Cardiac muscle cell (in vitro differentiated cells and primary cell): Measurements from ENCODE around the gene ELFN1. TPM values are rescaled to one million over a fixed set of nuclear protein-coding genes. Genes with fewer than 3 reads are reported as not detected.

Experiments
- DNase-seq, 2 donors: peaks; one replicate each; pipeline versions ENCODE4 v3.0.0 to v3.0.0-alpha.2; 2010 to 2017; ENCODE audit warnings: low read depth in 1 of 2, low spot score in 1 of 2
- H3K27ac ChIP-seq: fragments of 200-600 bp; sonication (generic); 2 replicates; pipeline ENCODE4 v1.5.1; 2016
- H3K27me3 ChIP-seq: fragments of 200-600 bp; sonication (generic); 2 replicates; pipeline ENCODE4 v1.6.0; 2016; ENCODE audit warnings: control low read depth
- H3K36me3 ChIP-seq: fragments of 200-600 bp; sonication (generic); 2 replicates; pipeline ENCODE4 v1.5.1; 2016; ENCODE audit warnings: control low read depth
- H3K4me1 ChIP-seq: fragments of 200-600 bp; sonication (generic); 2 replicates; pipeline ENCODE4 v1.8.1; 2017; ENCODE audit warnings: low read depth, mild to moderate bottlenecking, mixed run types
- H3K4me3 ChIP-seq: fragments of 200-600 bp; sonication (generic); 2 replicates; pipeline ENCODE4 v1.5.1; 2016; ENCODE audit warnings: mild to moderate bottlenecking
- H3K9me3 ChIP-seq: fragments of 200-600 bp; sonication (generic); 2 replicates; pipeline ENCODE4 v1.5.1; 2017; ENCODE audit warnings: low read depth, mild to moderate bottlenecking, control low read depth
- CTCF ChIP-seq: IDR thresholded peaks from 2 replicates; pipeline ENCODE4 v1.5.1; 2012; ENCODE audit warnings: low read depth, mild to moderate bottlenecking, low read length
- polyA plus RNA-seq: library from polyadenylated mRNA; unstranded; fragments of >200 nt; fragmentation: Nextera tagmentation; extraction: Ambion mirVana; gene quantifications from 2 replicates; pipeline ENCODE4 v1.2.1, GENCODE V29; 2016
- total RNA-seq: library from RNA; depleted of rRNA; stranded (reverse); fragments of >200 nt; gene quantifications from 2 replicates; pipeline ENCODE4 v1.2.3, GENCODE V29; 2016

The ELFN1 gene
- total and polyA plus RNA-seq, 2 experiments from 2014 or later: 8.9 to 51.6 TPM

- peak overlapping the region; percentile 68 for H3K4me3 ChIP-seq
- peaks cover 17% of the 10 kb centered on the region for H3K27me3 ChIP-seq
- peaks cover 23% of the 10 kb centered on the region for H3K4me1 ChIP-seq
- no peak overlapping the region for H3K27ac ChIP-seq
- no peak for TF ChIP-seq CTCF
- DNase-seq: peak in 1 of 2 donors; percentile 80
- no peaks in the 10 kb centered on the region for H3K9me3 ChIP-seq
- H3K36me3 ChIP-seq: no peaks in the 10 kb centered on the region
Measured at GRCh38 chr7:1667566-1668395, 2.3 kb upstream of the ELFN1 start.

GRCh38 chr7:1668396-1669063 lies 1.5 kb upstream of the ELFN1 start:
- TF ChIP-seq CTCF: no peak
- Histone ChIP-seq H3K9me3 (no peaks in the 10 kb centered on the region), H3K4me1 (peaks cover 23% of the 10 kb centered on the region), H3K36me3 (no peaks in the 10 kb centered on the region), H3K27ac (peak overlapping the region; percentile 81), H3K4me3 (no peak overlapping the region), H3K27me3 (peaks cover 10% of the 10 kb centered on the region)
- peak in 1 of 2 donors; percentile 18 for DNase-seq

- Histone ChIP-seq H3K27ac (peak overlapping the region; percentile 81), H3K4me3 (peak overlapping the region; percentile 60), H3K27me3 (peaks cover 2% of the 10 kb centered on the region), H3K4me1 (peaks cover 20% of the 10 kb centered on the region), H3K9me3 (no peaks in the 10 kb centered on the region), H3K36me3 (no peaks in the 10 kb centered on the region)
- no peak for TF ChIP-seq CTCF
- peak in 1 of 2 donors; percentile 30 for DNase-seq
Measured at GRCh38 chr7:1669064-1669951, 769 bp upstream of the ELFN1 start.

- no peaks in the 10 kb centered on the region for H3K9me3 ChIP-seq
- DNase-seq: no peak
- TF ChIP-seq CTCF: no peak
- no peaks in the 10 kb centered on the region for H3K36me3 ChIP-seq
- H3K27me3 ChIP-seq: no peaks in the 10 kb centered on the region
- H3K4me3 ChIP-seq: peak overlapping the region; percentile 60
- no peak overlapping the region for H3K27ac ChIP-seq
- peaks cover 19% of the 10 kb centered on the region for H3K4me1 ChIP-seq
Measured at GRCh38 chr7:1670894-1671593, 967 bp downstream of the ELFN1 start.
